Vagina (tissue), 2 donors: Measurements from ENCODE around the gene WDR59.

Experiments
- POLR2A ChIP-seq, 2 donors: fragments of 450-650 bp; IDR thresholded peaks; one replicate each; pipeline ENCODE4 v1.6.1; 2017; ENCODE audit warnings: antibody characterized with exemption in 2 of 2, mild to moderate bottlenecking in 2 of 2, moderate library complexity in 2 of 2
- POLR2AphosphoS5 ChIP-seq, 2 donors: sonication (generic); formaldehyde crosslinking; IDR thresholded peaks; one replicate each; pipeline ENCODE4 v1.9.0; 2017; ENCODE audit warnings: antibody characterized with exemption in 2 of 2, mild to moderate bottlenecking in 2 of 2, low read depth in 1 of 2; ENCODE audit not compliant: insufficient read depth in 1 of 2
- TF ChIP-seq, protein P1 (sequence below), 3 experiments: fragments of 450-650 bp in 2 of 3; fragments of 200-600 bp in 1 of 3; sonication (generic) in 1 of 3; IDR thresholded peaks; one replicate each; pipeline ENCODE4 v1.5.1; 2017 to 2019; ENCODE audit warnings: antibody characterized with exemption in 3 of 3, mild to moderate bottlenecking in 2 of 3, moderate library complexity in 2 of 3

DNA sequence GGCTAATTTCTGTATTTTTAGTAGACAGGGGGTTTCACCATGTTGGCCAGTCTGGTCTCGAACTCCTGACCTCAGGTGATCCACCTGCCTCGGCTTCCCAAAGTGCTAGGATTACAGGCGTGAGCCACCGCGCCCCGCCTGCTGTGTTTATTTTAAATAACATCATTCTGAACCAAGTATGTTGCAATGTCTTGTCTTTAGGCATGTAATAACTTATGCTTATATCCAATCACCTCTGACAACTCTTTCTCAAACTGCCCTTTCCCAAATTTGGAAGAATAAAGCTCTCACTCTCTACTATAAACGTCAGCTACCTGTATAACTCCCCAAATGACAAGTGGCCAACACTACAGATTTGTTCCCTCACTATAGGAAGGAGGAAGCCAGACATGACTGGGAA is 107.2 kb downstream of the WDR59 start:
- TF ChIP-seq, protein P1, sequence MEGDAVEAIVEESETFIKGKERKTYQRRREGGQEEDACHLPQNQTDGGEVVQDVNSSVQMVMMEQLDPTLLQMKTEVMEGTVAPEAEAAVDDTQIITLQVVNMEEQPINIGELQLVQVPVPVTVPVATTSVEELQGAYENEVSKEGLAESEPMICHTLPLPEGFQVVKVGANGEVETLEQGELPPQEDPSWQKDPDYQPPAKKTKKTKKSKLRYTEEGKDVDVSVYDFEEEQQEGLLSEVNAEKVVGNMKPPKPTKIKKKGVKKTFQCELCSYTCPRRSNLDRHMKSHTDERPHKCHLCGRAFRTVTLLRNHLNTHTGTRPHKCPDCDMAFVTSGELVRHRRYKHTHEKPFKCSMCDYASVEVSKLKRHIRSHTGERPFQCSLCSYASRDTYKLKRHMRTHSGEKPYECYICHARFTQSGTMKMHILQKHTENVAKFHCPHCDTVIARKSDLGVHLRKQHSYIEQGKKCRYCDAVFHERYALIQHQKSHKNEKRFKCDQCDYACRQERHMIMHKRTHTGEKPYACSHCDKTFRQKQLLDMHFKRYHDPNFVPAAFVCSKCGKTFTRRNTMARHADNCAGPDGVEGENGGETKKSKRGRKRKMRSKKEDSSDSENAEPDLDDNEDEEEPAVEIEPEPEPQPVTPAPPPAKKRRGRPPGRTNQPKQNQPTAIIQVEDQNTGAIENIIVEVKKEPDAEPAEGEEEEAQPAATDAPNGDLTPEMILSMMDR (IDR thresholded peaks at IDR 0.05): no peak
- TF ChIP-seq POLR2A (IDR thresholded peaks at IDR 0.05) (no peak), POLR2AphosphoS5 (IDR thresholded peaks at IDR 0.05; ENCODE audit: insufficient read depth in 1 of 2, low read depth in 1 of 2) (peak in 1 of 2 donors; percentile 56)
